Measurements from ENCODE around the gene SAMD4A. TPM values are rescaled to one million over a fixed set of nuclear protein-coding genes. Genes with fewer than 3 reads are reported as not detected.
A peak's percentile ranks its signal among the peaks of the same experiment; 100 is the strongest.
"Not testable (repeated sequence)": the region's sequence is repeated elsewhere in the genome, so short reads cannot be mapped to it uniquely, and the experiment has no call there.

The SAMD4A gene
- total RNA-seq, 1 experiment from 2014 or later = 9.2 TPM

GRCh38 chr14:54797986-54798385 is 231.1 kb downstream of the SAMD4A start:
- DNase-seq (ENCODE audit: low read depth) = no peak

- DNase-seq (ENCODE audit: low read depth) = no peak
Observed at GRCh38 chr14:54798465-54799124, 231.7 kb downstream of the SAMD4A start.

GRCh38 chr14:54801482-54801881 is 234.6 kb downstream of the SAMD4A start:
- DNase-seq (ENCODE audit: low read depth) = not testable (repeated sequence)

- peak; percentile 3 for DNase-seq (ENCODE audit: low read depth)
Observed at GRCh38 chr14:54803396-54803795, 236.5 kb downstream of the SAMD4A start.

- DNase-seq (ENCODE audit: low read depth) = peak; percentile 15
Observed at GRCh38 chr14:54803926-54804537, 237.1 kb downstream of the SAMD4A start.

GRCh38 chr14:54804538-54805041 is 237.7 kb downstream of the SAMD4A start:
- DNase-seq (ENCODE audit: low read depth) = no peak

- DNase-seq (ENCODE audit: low read depth) = no peak
Observed at GRCh38 chr14:54805070-54805444, 238.1 kb downstream of the SAMD4A start.

- DNase-seq (ENCODE audit: low read depth) = peak; percentile 74
Observed at GRCh38 chr14:54805445-54806322, 238.8 kb downstream of the SAMD4A start.

GRCh38 chr14:54806616-54807015 is 239.7 kb downstream of the SAMD4A start:
- DNase-seq (ENCODE audit: low read depth) = no peak

GRCh38 chr14:54807428-54807827 is 240.5 kb downstream of the SAMD4A start:
- DNase-seq (ENCODE audit: low read depth) = no peak

- DNase-seq (ENCODE audit: low read depth) = no peak
Observed at GRCh38 chr14:54807881-54808280, 241.0 kb downstream of the SAMD4A start.

GRCh38 chr14:54808326-54809161 is 241.6 kb downstream of the SAMD4A start:
- no peak for DNase-seq (ENCODE audit: low read depth)

GRCh38 chr14:54809767-54810166 is 242.8 kb downstream of the SAMD4A start:
- no peak for DNase-seq (ENCODE audit: low read depth)

GRCh38 chr14:54812617-54813016 is 245.7 kb downstream of the SAMD4A start:
- no peak for DNase-seq (ENCODE audit: low read depth)

- DNase-seq (ENCODE audit: low read depth) = no peak
Observed at GRCh38 chr14:54813081-54813480, 246.2 kb downstream of the SAMD4A start.

GRCh38 chr14:54814076-54814475 is 247.1 kb downstream of the SAMD4A start:
- DNase-seq (ENCODE audit: low read depth) = peak; percentile 18

- DNase-seq (ENCODE audit: low read depth) = peak; percentile 41
Observed at GRCh38 chr14:54815016-54815415, 248.1 kb downstream of the SAMD4A start.

GRCh38 chr14:54815515-54815914 is 248.6 kb downstream of the SAMD4A start:
- DNase-seq (ENCODE audit: low read depth) = no peak

GRCh38 chr14:54816450-54816849 is 249.5 kb downstream of the SAMD4A start:
- DNase-seq (ENCODE audit: low read depth) = no peak

GRCh38 chr14:54817506-54817905 is 250.6 kb downstream of the SAMD4A start:
- DNase-seq (ENCODE audit: low read depth) = no peak

Data from LHCN-M2 (cell line).